GM06990 (cell line): ENCODE measurements around the gene ITPRIP.

Source experiments
- DNase-seq: peaks from one replicate; pipeline ENCODE4 v3.0.0-alpha.2; 2011; ENCODE audit not compliant: insufficient read length; ENCODE audit errors: extremely low read depth
- H3K27me3 ChIP-seq: replicated peaks from 2 replicates; pipeline ENCODE4 v1.6.0; 2011; ENCODE audit warnings: low read length; ENCODE audit not compliant: control insufficient read depth, insufficient read depth
- H3K36me3 ChIP-seq: 2 replicates; pipeline ENCODE4 v1.5.1; 2011; ENCODE audit warnings: low read length; ENCODE audit not compliant: control insufficient read depth, insufficient read depth
- H3K4me3 ChIP-seq: replicated peaks from 2 replicates; pipeline ENCODE4 v1.5.1; 2011; ENCODE audit warnings: low read depth, mild to moderate bottlenecking, control low read depth, low read length
- CTCF ChIP-seq: IDR thresholded peaks from 2 replicates; pipeline ENCODE4 v1.5.1; 2011; ENCODE audit warnings: low read length, control low read depth, mild to moderate bottlenecking, inconsistent platforms; ENCODE audit not compliant: insufficient read depth, poor library complexity, severe bottlenecking

The ITPRIP gene

GRCh38 chr10:104267721-104268404 is 70.4 kb downstream of the ITPRIP start:
- peaks cover 2% of the 10 kb centered on the region for H3K36me3 ChIP-seq

GRCh38 chr10:104264783-104265182 is 73.5 kb downstream of the ITPRIP start:
- peaks cover 9% of the 10 kb centered on the region for H3K36me3 ChIP-seq

More at GRCh38 chr10:104267721-104268404, 70.4 kb downstream of the ITPRIP start:
- TF ChIP-seq CTCF: no peak
- Histone ChIP-seq H3K4me3 (peak overlapping the region; percentile 87), H3K27me3 (no peaks in the 10 kb centered on the region)
- DNase-seq: no peak

GRCh38 chr10:104262055-104262454 is 76.2 kb downstream of the ITPRIP start:
- no peak for DNase-seq
- no peak for TF ChIP-seq CTCF
- Histone ChIP-seq H3K27me3 (no peaks in the 10 kb centered on the region), H3K36me3 (peaks cover 14% of the 10 kb centered on the region), H3K4me3 (no peak overlapping the region)

More at GRCh38 chr10:104264783-104265182, 73.5 kb downstream of the ITPRIP start:
- Histone ChIP-seq H3K4me3 (no peak overlapping the region), H3K27me3 (no peaks in the 10 kb centered on the region)
- no peak for DNase-seq
- TF ChIP-seq CTCF: no peak

- Histone ChIP-seq H3K4me3 (no peak overlapping the region), H3K27me3 (no peaks in the 10 kb centered on the region), H3K36me3 (peaks cover 14% of the 10 kb centered on the region)
- DNase-seq: no peak
- TF ChIP-seq CTCF: no peak
These were observed 77.5 kb downstream of the ITPRIP start for GRCh38 chr10:104260775-104261115.

GRCh38 chr10:104259999-104260774 is 78.1 kb downstream of the ITPRIP start:
- Histone ChIP-seq H3K36me3 (peaks cover 14% of the 10 kb centered on the region), H3K27me3 (no peaks in the 10 kb centered on the region), H3K4me3 (no peak overlapping the region)
- TF ChIP-seq CTCF: no peak
- DNase-seq: no peak
